ENCODE results near the gene PPFIA4. TPM values are rescaled to one million over a fixed set of nuclear protein-coding genes. Genes with fewer than 3 reads are reported as not detected.
A peak's percentile ranks its signal among the peaks of the same experiment; 100 is the strongest.
"Not testable (repeated sequence)": the region's sequence is repeated elsewhere in the genome, so short reads cannot be mapped to it uniquely, and the experiment has no call there.

The PPFIA4 gene
- total RNA-seq, 1 donor from 2014 or later: 0.29 TPM

GRCh38 chr1:203006948-203007871 lies 19.1 kb upstream of the PPFIA4 start, which contains the start of gene TMEM183A:
Gene TMEM183A, plus strand, starts transcription at chr1:203007374. Its CDS starts 92 bp downstream, at chr1:203007466.
- DNase-seq (peak; percentile 82), ATAC-seq (ENCODE audit: low read depth) (peak; percentile 86)
- peaks cover 4% of the 10 kb centered on the region for H3K9me3 Mint-ChIP-seq
- peaks cover 37% of the 10 kb centered on the region for H3K36me3 Mint-ChIP-seq (ENCODE audit: low read depth)
- TF ChIP-seq CTCF (IDR thresholded peaks at IDR 0.05): no peak
- ChIA-PET POLR2A (interaction anchor here (0.6 to 2.6 kb wide), 28 partner anchors 10 to 1800 kb away, joined by 3 to 37 read pairs (median 5); partner anchors contain the start of genes ARL8A, ATP2B4, CYB5R1 and KDM5B), CTCF (interaction anchor here (1.0 to 2.7 kb wide), 3 partner anchors 8 to 256 kb away, joined by 3 to 8 read pairs (median 3); no protein-coding TSS in a partner anchor)
- H3K27me3 Mint-ChIP-seq: no peaks in the 10 kb centered on the region
- intact Hi-C loops (cut with micrococcal nuclease): loop anchor here (1.0 to 5.0 kb wide), 12 partner anchors 19 to 1405 kb away; partner anchors contain the start of genes ADIPOR1, KLHL12, PCAT6 and PPFIA4
- peak within 1 kb of the TSS; percentile 96 for H3K4me3 Mint-ChIP-seq
- H3K4me1 Mint-ChIP-seq: peaks cover 35% of the 10 kb centered on the region
- H3K27ac Mint-ChIP-seq: peak within 1 kb of the TSS; percentile 97

GRCh38 chr1:203009185-203009584 lies 17.1 kb upstream of the PPFIA4 start:
- no peak overlapping the region for H3K4me3 Mint-ChIP-seq
- ChIA-PET POLR2A (interaction anchor here (1.1 kb wide), 1 partner anchor 11 kb away, joined by 5 read pairs; no protein-coding TSS in a partner anchor), CTCF (interaction anchor here (2.7 kb wide), 1 partner anchor 10 kb away, joined by 8 read pairs; no protein-coding TSS in a partner anchor)
- H3K4me1 Mint-ChIP-seq: peaks cover 37% of the 10 kb centered on the region
- no peak overlapping the region for H3K27ac Mint-ChIP-seq
- intact Hi-C loops (cut with micrococcal nuclease): loop anchor here (5.0 kb wide), 4 partner anchors 318 to 1403 kb away; partner anchors contain the start of genes PPP1R15B, PTPN7, ZBED6 and ZC3H11A
- DNase-seq (no peak), ATAC-seq (ENCODE audit: low read depth) (no peak)
- peaks cover 55% of the 10 kb centered on the region for H3K36me3 Mint-ChIP-seq (ENCODE audit: low read depth)
- H3K27me3 Mint-ChIP-seq: no peaks in the 10 kb centered on the region
- TF ChIP-seq CTCF (IDR thresholded peaks at IDR 0.05): no peak
- H3K9me3 Mint-ChIP-seq: peaks cover 4% of the 10 kb centered on the region

- Mint-ChIP-seq H3K4me3 (no peak overlapping the region), H3K27me3 (no peaks in the 10 kb centered on the region), H3K36me3 (ENCODE audit: low read depth) (peaks cover 79% of the 10 kb centered on the region), H3K4me1 (peaks cover 25% of the 10 kb centered on the region), H3K9me3 (no peaks in the 10 kb centered on the region), H3K27ac (no peak overlapping the region)
- intact Hi-C loops (cut with micrococcal nuclease): no loop called here
- TF ChIP-seq CTCF (IDR thresholded peaks at IDR 0.05): no peak
- no peak for ATAC-seq (ENCODE audit: low read depth)
- ChIA-PET CTCF (no interaction called here), POLR2A (no interaction called here)
- DNase-seq: no peak
These were observed 14.7 kb upstream of the PPFIA4 start for GRCh38 chr1:203011582-203011981.

- no peaks in the 10 kb centered on the region for H3K9me3 Mint-ChIP-seq
- H3K27me3 Mint-ChIP-seq: no peaks in the 10 kb centered on the region
- intact Hi-C loops (cut with micrococcal nuclease): no loop called here
- no peak for TF ChIP-seq CTCF (IDR thresholded peaks at IDR 0.05)
- no peak overlapping the region for H3K4me3 Mint-ChIP-seq
- POLR2A ChIA-PET: no interaction called here
- no peak for ATAC-seq (ENCODE audit: low read depth)
- no peak for DNase-seq
- CTCF ChIA-PET: no interaction called here
- H3K36me3 Mint-ChIP-seq (ENCODE audit: low read depth): peaks cover 97% of the 10 kb centered on the region
- peaks cover 3% of the 10 kb centered on the region for H3K4me1 Mint-ChIP-seq
- H3K27ac Mint-ChIP-seq: no peak overlapping the region
These were observed 9.2 kb upstream of the PPFIA4 start for GRCh38 chr1:203017061-203017460.

GRCh38 chr1:203017692-203018091 lies 8.6 kb upstream of the PPFIA4 start:
- Mint-ChIP-seq H3K4me1 (peaks cover 3% of the 10 kb centered on the region), H3K27ac (no peak overlapping the region), H3K9me3 (no peaks in the 10 kb centered on the region), H3K36me3 (ENCODE audit: low read depth) (peaks cover 95% of the 10 kb centered on the region), H3K27me3 (no peaks in the 10 kb centered on the region), H3K4me3 (no peak overlapping the region)
- DNase-seq (no peak), ATAC-seq (ENCODE audit: low read depth) (no peak)
- POLR2A ChIA-PET: no interaction called here
- no peak for TF ChIP-seq CTCF (IDR thresholded peaks at IDR 0.05)
- CTCF ChIA-PET: interaction anchor here (0.7 kb wide), 1 partner anchor 22 kb away, joined by 3 read pairs; no protein-coding TSS in a partner anchor
- intact Hi-C loops (cut with micrococcal nuclease): no loop called here

- H3K27ac Mint-ChIP-seq; ATAC-seq (ENCODE audit: low read depth); DNase-seq; H3K4me3 Mint-ChIP-seq; POLR2A ChIA-PET; CTCF ChIA-PET; H3K9me3 Mint-ChIP-seq; H3K27me3 Mint-ChIP-seq: not testable (repeated sequence)
- peaks cover 16% of the 10 kb centered on the region for H3K4me1 Mint-ChIP-seq
- intact Hi-C loops (cut with micrococcal nuclease): loop anchor here (10.0 kb wide), 1 partner anchor 878 kb away; the partner anchor contains the start of gene ARL8A
- H3K36me3 Mint-ChIP-seq (ENCODE audit: low read depth): peaks cover 69% of the 10 kb centered on the region
These were observed 3.4 kb upstream of the PPFIA4 start for GRCh38 chr1:203022855-203023254.
